Measurements from ENCODE around the gene NOXO1.

GRCh38 chr16:2008009-2008526, 26.8 kb upstream of the NOXO1 start:
- 0 out of 2 replicates have a peak, but pooled peaks have one; percentile 31 for TF ChIP-seq POLR2A (IDR thresholded peaks at IDR 0.05; ENCODE audit: low read depth, low read length)
- peak; percentile 46; the same call in 1 of the 2 replicates for TF ChIP-seq POU2F2 (IDR thresholded peaks at IDR 0.05; ENCODE audit: low read depth, low read length)
- TF ChIP-seq SPI1 (IDR thresholded peaks at IDR 0.05; ENCODE audit: low read depth, low read length) = no peak
- TF ChIP-seq POLR2AphosphoS5 (IDR thresholded peaks at IDR 0.05; ENCODE audit: low read depth, low read length) = peak; percentile 39; the same call in 1 of the 2 replicates
- no peak for TF ChIP-seq PAX5 (IDR thresholded peaks at IDR 0.05; ENCODE audit: insufficient read depth, low read length, severe bottlenecking)
- TF ChIP-seq TAF1 (IDR thresholded peaks at IDR 0.05; ENCODE audit: low read depth, low read length) = no peak
